Adipose tissue (tissue), 3 donors: ENCODE measurements around the gene LRRC58. TPM values are rescaled to one million over a fixed set of nuclear protein-coding genes. Genes with fewer than 3 reads are reported as not detected.

Experiments used
- H3K27ac ChIP-seq: one replicate; pipeline ENCODE4 v1.5.1; 2013; ENCODE audit warnings: low read depth, low read length
- WGBS, 3 donors: extraction: QIAGEN DNeasy Blood & Tissue Kit; methylation state at CpG; one replicate each; pipeline ENCODE4 v1.1.7; 2013; 5-methylcytosine and 5-hydroxymethylcytosine counted together
- polyA plus RNA-seq, 3 donors: library from polyadenylated mRNA; stranded (reverse); fragments of 200-250 nt; gene quantifications; one replicate each; pipeline ENCODE4 v1.2.3, GENCODE V29; 2013
- donor health status: healthy with polysubstance abuse.
- donor health status: Bipolar disorder and iron deficiency.
- donor health status: healthy.

LRRC58 gene
- polyA plus RNA-seq, 3 donors = 4.8 to 10.7 (median 8.3) TPM

DNA sequence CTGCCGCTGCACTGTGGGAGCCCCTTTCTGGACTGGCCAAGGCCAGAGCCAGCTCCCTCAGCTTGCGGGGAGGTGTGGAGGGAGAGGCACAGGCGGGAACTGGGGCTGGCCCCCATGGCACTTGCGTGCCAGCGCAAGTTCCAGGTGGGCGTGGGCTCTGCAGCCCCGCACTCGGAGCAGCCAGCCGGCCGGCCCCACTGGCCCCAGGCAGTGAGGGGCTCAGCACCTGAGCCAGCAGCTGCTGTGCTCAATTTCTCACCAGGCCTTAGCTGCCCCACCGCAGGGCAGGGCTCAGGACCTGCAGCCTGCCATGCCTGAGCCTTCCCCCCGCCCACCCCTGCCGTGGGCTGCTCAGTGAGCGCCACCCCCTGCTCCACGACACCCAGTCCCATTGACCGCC lies 59.5 kb downstream of the LRRC58 start:
- WGBS, 3 donors = 84 to 97% (median 96%) methylated on average over 15 to 16 of the region's 16 CpGs
- no peak overlapping the region for H3K27ac ChIP-seq

DNA sequence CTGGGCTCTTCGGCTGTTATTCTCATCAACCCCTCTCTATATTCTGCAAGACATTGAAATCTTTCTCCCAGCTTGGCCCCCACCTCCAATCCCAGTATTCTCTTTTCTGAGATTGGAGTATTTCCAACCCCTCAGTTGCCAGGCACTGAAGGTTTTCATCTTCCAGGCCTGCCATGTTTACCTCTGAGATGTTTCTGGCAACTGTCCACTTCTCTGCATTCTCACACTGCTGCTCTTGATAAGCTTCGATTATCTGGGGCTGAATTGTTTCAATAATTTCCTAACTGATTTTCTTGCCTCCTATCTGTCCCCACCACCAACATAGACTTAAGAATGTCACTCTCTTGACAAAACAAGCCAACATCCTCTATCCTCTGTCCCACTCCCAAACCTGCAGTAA lies 62.7 kb downstream of the LRRC58 start:
- WGBS, 3 donors = 47 to 68% (median 62%) methylated on average over 2 of the region's 2 CpGs

DNA sequence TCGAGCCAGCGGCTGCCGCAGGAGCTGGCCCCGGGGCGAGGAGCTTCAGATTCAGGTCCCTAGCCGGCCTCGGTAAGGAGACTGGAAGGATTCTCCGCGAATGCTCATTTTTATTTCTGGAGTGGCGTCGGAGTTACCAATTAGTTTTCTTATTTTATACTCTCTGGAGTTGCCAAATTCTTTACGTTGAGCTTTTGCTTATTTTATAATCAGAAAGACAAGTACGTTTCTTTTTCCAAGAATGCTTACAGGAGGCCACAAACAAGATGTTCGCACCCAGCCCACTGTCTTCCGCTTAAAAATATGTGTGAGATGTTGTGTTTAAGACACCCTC lies 63.7 kb downstream of the LRRC58 start:
- H3K27ac ChIP-seq = no peak overlapping the region
- 33 to 50% (median 36%) methylated on average over 12 to 15 of the region's 15 CpGs for WGBS, 3 donors

More for the DNA sequence above, 62.7 kb downstream of the LRRC58 start:
- no peak overlapping the region for H3K27ac ChIP-seq

DNA sequence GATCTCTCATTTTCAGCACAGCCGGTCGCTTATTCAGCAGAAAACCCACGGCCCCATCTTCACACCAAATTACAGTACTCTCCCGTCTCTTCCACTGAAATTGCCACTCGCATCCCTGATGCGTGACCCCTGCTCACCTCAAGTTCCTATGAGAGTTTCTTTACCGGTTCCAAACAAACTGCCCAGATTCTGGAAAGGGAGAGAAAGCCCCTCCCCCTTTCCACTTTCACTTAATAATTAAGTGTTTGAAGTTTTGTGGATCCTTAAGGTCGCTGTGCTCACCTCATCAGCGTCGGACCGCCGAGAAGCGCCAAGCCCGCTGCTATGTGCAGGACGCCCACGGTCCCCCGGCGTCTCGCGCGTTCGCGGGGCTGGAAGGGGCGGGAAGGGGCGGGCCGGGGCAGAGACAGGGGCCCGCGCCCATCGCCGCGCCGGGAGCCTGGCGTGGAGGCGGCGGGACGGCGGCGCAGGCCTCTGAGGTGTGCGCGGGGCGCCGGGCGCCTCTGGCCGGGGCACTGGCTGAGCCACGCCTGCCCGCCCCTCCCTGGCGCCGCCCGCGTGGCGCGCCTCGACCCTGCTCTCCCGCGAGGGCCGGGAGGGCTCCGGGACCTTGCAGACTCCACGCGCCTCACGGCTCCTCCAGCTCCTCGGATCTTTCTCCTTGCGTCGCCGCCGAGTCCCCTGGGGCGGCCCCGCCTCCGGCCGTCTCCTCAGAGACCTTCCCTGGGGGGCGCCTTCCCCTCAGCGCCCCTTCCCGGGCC lies 64.2 kb downstream of the LRRC58 start, which contains the start of gene GPR156:
TSS of gene GPR156 (minus strand) at position 476 of the 761 bp plus-strand sequence. CDS start 41,124 bp downstream, outside the sequence.
- WGBS, 3 donors = 3 to 7% (median 4%) methylated on average over 47 to 72 of the region's 72 CpGs
- H3K27ac ChIP-seq = no peak within 1 kb of the TSS

DNA sequence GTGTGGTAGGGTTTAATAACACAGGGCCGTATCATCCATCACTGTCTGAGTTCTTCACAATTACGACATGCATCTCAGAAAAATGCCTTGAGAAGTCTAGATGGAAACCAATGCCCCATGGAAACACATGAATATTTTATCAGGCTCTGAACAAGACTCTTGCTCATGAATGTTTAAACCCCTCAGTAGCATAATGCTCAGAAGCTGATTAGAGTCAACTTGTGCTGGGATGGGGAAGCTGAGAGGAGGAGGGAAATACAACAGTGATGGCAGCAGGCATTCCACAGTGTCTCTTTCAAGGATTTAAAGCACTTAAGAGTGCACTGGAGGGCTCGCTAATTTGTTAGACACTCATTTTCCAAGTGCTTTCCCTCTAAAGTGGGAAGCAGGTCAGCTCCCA lies 67.9 kb downstream of the LRRC58 start:
- H3K27ac ChIP-seq = no peak overlapping the region
- WGBS, 3 donors = 84 to 90% (median 88%) methylated on average over 3 of the region's 3 CpGs

DNA sequence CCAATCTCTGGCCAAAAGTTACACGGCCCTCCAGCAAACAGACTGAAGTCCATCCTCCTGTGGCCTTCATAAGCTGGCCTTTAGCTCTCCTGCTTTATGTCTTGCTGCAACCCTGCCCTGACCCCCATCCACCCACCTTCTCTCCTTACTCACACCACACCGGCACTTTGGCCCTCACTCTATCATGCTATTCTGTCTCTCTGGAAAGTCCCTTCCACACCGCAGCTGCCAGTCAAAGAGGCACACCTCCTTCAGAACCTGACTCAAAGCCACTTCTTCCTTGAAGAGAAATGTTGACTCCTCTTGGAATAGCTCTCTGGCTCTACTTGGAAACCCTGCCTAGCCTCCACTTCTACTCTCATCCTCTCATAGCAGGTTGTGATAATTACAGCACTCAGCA lies 68.6 kb downstream of the LRRC58 start:
- no peak overlapping the region for H3K27ac ChIP-seq
- 83 to 93% (median 85%) methylated on average over 3 of the region's 3 CpGs for WGBS, 3 donors

DNA sequence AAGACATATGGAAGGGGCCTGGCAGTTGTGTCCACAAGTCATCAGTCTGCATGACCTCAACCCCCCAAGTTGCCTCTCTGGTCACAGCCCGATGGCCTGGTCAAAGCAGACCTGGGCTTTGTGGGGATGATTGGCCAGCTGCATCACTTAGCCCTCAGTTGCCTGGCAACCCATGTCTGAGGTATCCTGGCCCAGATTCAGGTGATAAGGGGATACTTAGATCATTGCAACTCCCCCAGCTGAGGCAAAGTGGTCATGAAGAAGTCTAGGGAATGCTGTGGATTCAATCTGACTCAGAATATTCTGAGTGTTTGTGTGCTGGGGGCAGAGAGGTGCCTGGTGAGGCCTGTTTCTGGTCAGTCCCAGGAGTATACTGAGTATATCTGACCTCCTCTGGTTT lies 69.1 kb downstream of the LRRC58 start:
- WGBS, 3 donors = 88 to 89% (median 89%) methylated on average over 1 of the region's 1 CpG
- H3K27ac ChIP-seq = no peak overlapping the region

DNA sequence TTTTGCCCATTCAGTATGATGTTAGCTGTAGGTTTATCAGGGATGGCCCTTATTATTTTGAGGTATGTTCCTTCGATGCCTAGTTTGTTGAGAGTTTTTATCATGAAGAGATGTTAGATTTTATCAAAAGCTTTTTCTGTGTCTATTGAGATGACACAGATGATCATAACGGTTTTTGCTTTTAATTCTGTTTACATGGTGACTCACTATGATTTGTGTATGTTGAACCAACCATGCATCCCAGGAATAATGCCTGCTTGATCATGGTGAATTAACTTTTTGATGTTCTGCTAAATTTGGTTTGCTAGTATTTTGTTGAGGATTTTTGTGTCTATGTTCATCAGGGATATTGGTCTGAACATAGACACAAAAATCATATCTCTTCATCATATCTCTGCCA lies 72.4 kb downstream of the LRRC58 start:
- no peak overlapping the region for H3K27ac ChIP-seq
- WGBS, 3 donors = 80 to 85% (median 84%) methylated on average over 2 of the region's 2 CpGs

DNA sequence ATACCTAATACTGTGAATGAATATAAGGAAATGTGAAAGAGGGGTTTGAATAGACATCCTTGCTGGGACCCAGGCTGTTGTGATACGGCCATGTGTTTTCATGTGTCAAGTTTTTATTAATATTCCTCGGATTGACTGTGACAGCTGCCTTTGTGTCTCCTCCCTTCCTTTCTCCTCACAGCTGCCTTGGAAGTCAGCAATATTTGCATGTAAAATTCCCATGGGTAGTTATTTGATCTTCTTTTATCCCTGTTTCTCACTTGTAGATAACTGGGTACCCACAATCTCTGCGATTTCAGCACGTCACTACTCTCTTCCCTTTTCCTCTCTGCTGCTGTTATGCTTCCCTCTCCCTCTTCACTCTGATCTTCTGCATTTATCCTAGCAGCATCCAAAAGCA lies 73.5 kb downstream of the LRRC58 start:
- no peak overlapping the region for H3K27ac ChIP-seq
- 37 to 44% (median 40%) methylated on average over 4 of the region's 4 CpGs for WGBS, 3 donors

DNA sequence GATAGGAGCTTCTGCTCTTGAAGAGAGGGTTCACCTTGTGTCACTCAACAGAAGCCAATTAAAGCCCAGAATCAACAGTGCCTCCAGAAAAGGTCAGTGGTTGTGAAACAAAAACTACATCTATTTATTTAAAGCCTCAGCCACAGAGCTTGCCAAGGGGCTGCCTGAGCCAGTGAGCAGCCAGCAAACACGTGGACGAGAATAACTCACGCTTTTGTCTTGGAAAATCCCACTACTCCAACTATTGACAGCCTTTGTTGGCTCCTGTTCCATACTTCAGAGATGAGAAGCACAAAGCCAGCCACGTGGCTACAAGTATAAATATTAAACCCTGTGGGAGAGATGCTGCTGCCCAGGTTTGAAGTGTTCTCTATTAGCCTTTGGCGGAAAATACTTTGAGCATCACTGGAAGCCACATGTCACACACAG lies 74.4 kb downstream of the LRRC58 start:
- no peak overlapping the region for H3K27ac ChIP-seq
- 26 to 61% (median 49%) methylated on average over 5 of the region's 5 CpGs for WGBS, 3 donors

Other genes with a start within 250 kb of the LRRC58 start
- under 1 TPM; 0.01 to 0.11 (median 0.07) TPM for gene GPR156, start 64.1 kb downstream of the LRRC58 start, polyA plus RNA-seq
- gene FSTL1, start 101.6 kb upstream of the LRRC58 start, polyA plus RNA-seq = 100 to 1,000 TPM in 2 of 3 donors, 10 to 100 TPM in 1; 41.6 to 259 (median 153) TPM
- 100 to 1,000 TPM; 111 to 186 (median 169) TPM for gene NDUFB4, start 247.0 kb upstream of the LRRC58 start, polyA plus RNA-seq